Measurements from ENCODE around the gene NDUFB7. TPM values are rescaled to one million over a fixed set of nuclear protein-coding genes. Genes with fewer than 3 reads are reported as not detected.
"Not testable (repeated sequence)": the region's sequence is repeated elsewhere in the genome, so short reads cannot be mapped to it uniquely, and the experiment has no call there.

Gene NDUFB7
- total and polyA plus RNA-seq, 2 of the 8 experiments (the other 6 are each of a cell fraction or from before 2014, with no cell fraction given) = 151 to 740 TPM

DNA sequence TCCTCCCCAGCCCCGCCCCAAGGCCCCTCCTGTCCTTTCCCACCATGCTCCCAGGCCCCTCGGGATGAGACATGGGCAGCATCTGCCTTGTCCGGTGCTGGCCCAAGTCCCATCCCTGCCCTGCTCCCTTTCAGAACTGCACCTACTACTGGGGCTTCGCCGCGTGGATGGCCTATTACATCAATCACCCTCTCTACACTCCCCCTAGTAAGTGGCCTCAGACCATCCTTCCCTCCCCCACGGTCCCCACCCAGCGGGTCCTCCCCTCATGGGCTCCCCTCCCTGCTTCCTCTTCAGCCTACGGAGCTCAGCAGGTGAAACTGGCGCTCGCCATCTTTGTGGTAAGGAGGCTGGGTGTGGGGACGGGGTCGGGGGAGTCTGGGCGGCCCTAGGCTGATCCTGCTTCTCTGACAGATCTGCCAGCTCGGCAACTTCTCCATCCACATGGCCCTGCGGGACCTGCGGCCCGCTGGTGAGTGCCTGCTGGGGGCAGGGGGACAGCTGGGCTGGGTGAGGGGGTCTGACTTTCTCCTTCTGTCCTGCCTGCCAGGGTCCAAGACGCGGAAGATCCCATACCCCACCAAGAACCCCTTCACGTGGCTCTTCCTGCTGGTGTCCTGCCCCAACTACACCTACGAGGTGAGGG, 7.1 kb downstream of the NDUFB7 start:
- H3K27me3 ChIP-seq (replicated peaks in 1 of 4; ENCODE audit: control insufficient read depth in 3 of 4, extremely low read depth in 1 of 4, insufficient read depth in 3 of 4, low read length in 3 of 4); H3K9me3 ChIP-seq (ENCODE audit: insufficient read depth in 2 of 2, low read depth in 1 of 2, low read length in 1 of 2); H3K79me1 ChIP-seq (ENCODE audit: low read depth, low read length); H2BK120ac ChIP-seq (replicated peaks; ENCODE audit: low read depth, low read length); H3K4ac ChIP-seq (replicated peaks; ENCODE audit: insufficient read length, low read depth, low read length); H3K9ac ChIP-seq (replicated peaks in 1 of 4; ENCODE audit: extremely low read depth in 1 of 4, low read depth in 3 of 4, low read length in 3 of 4); H4K91ac ChIP-seq (replicated peaks; ENCODE audit: insufficient read length, low read length); H3K27ac ChIP-seq (ENCODE audit: low read depth, low read length); H2AK5ac ChIP-seq (ENCODE audit: low read depth, low read length); H3K4me3 ChIP-seq (ENCODE audit: extremely low read depth in 1 of 4, insufficient read depth in 2 of 4, low read depth in 3 of 4, low read length in 4 of 4); H3K18ac ChIP-seq (ENCODE audit: extremely low read depth, low read length); H3K23me2 ChIP-seq (ENCODE audit: low read depth, low read length); H3K56ac ChIP-seq (replicated peaks; ENCODE audit: insufficient read length, low read depth, low read length); H4K8ac ChIP-seq (ENCODE audit: extremely low read depth, insufficient read depth, low read length); H3K4me2 ChIP-seq (ENCODE audit: insufficient read depth in 1 of 2, low read depth in 2 of 2, low read length in 2 of 2); H2AFZ ChIP-seq (ENCODE audit: low read length); H2BK20ac ChIP-seq (ENCODE audit: low read length); DNase-seq (ENCODE audit: low read depth in 1 of 2, low spot score in 2 of 2); H2BK5ac ChIP-seq (ENCODE audit: low read depth, low read length); H4K5ac ChIP-seq (ENCODE audit: insufficient read length, low read depth, low read length); H2BK15ac ChIP-seq (ENCODE audit: low read length); H3K14ac ChIP-seq (ENCODE audit: insufficient read length); H2BK12ac ChIP-seq (ENCODE audit: low read depth, low read length); H3K23ac ChIP-seq (ENCODE audit: insufficient read length): not testable (repeated sequence)
- 89% methylated on average over 14 of the region's 22 CpGs; no CpG with 5 or more reads in 1 of the 2 experiments for WGBS, 2 experiments (ENCODE audit: extremely low coverage in 1 of 2, insufficient coverage in 1 of 2, insufficient read length in 1 of 2, insufficient replicate concordance in 2 of 2, low coverage in 1 of 2, low lambda C conversion rate in 2 of 2, missing lambda C conversion rate in 1 of 2)
- Histone ChIP-seq H3K79me2 (ENCODE audit: control insufficient read depth in 1 of 2, insufficient read depth in 2 of 2, low read length in 2 of 2) (peaks cover 0 to 17% of the 10 kb centered on the region in 2 experiments; a peak in 1 of 4 replicates), H4K20me1 (replicated peaks in 1 of 2; ENCODE audit: control insufficient read depth in 1 of 2, insufficient read depth in 2 of 2, low read length in 2 of 2) (peaks cover 0 to 17% of the 10 kb centered on the region in 2 experiments), H3K4me1 (replicated peaks in 1 of 4; ENCODE audit: control insufficient read depth in 3 of 4, insufficient read depth in 4 of 4, low read length in 3 of 4) (peaks cover 0 to 36% (median 31%) of the 10 kb centered on the region in 4 experiments; a peak in 6 of 7 replicates), H3K36me3 (ENCODE audit: control insufficient read depth in 2 of 4, insufficient read depth in 4 of 4, low read length in 3 of 4) (peaks cover 0 to 16% (median 6%) of the 10 kb centered on the region in 4 experiments; a peak in 3 of 8 replicates)
- POLR2A ChIA-PET (ENCODE audit: partially characterized antibody) = interaction anchor here (1.2 kb wide), 1 partner anchor 14 kb away, joined by 4 read pairs; no protein-coding TSS in a partner anchor
- peak; percentile 7 for FAIRE-seq
- CTCF ChIA-PET (ENCODE audit: partially characterized antibody) = interaction anchor here (1.1 kb wide), 1 partner anchor 125 kb away, joined by 3 read pairs; the partner anchor contains the start of gene ZNF333

Data from H1 (cell line).